Gastroesophageal sphincter (tissue), 3 donors: ENCODE measurements around the gene FBXO42.

Source experiments
- EP300 ChIP-seq: sonication (generic); formaldehyde crosslinking; IDR thresholded peaks from one replicate; pipeline ENCODE4 v1.6.1; 2017; ENCODE audit warnings: antibody characterized with exemption, mild to moderate bottlenecking
- POLR2A ChIP-seq, 2 donors: fragments of 450-650 bp; IDR thresholded peaks; one replicate each; pipeline ENCODE4 v1.6.1; 2017; ENCODE audit warnings: antibody characterized with exemption in 2 of 2, mild to moderate bottlenecking in 2 of 2, moderate library complexity in 1 of 2
- TF ChIP-seq, protein P1 (sequence below), 4 experiments: fragments of 200-600 bp in 2 of 4; fragments of 450-650 bp in 2 of 4; sonication (generic) in 1 of 4; IDR thresholded peaks; one replicate each; pipeline ENCODE4 v1.5.1; 2017 to 2019; ENCODE audit warnings: antibody characterized with exemption in 4 of 4, mild to moderate bottlenecking in 2 of 4, moderate library complexity in 2 of 4

DNA sequence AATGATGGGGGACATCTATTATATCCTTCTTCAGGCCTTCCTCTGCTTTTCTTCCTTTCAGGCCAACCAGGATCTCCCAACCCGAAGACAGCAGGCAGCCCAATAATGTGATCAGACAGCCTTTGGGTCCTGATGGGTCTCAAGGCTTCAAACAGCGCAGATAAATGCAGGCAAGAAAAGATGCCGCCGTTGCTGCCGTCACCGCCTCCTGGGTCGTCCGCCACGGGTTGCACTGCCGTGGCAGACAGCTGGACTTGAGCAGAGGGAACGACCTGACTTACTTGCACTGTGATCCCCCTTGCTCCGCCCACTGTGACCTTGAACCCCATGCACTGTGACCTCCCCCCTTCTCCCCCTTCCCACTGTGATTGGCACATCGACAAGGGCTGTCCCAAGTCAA, 42.7 kb upstream of the FBXO42 start:
- no peak for TF ChIP-seq EP300
- no peak for TF ChIP-seq POLR2A (IDR thresholded peaks at IDR 0.05)
- TF ChIP-seq, protein P1, sequence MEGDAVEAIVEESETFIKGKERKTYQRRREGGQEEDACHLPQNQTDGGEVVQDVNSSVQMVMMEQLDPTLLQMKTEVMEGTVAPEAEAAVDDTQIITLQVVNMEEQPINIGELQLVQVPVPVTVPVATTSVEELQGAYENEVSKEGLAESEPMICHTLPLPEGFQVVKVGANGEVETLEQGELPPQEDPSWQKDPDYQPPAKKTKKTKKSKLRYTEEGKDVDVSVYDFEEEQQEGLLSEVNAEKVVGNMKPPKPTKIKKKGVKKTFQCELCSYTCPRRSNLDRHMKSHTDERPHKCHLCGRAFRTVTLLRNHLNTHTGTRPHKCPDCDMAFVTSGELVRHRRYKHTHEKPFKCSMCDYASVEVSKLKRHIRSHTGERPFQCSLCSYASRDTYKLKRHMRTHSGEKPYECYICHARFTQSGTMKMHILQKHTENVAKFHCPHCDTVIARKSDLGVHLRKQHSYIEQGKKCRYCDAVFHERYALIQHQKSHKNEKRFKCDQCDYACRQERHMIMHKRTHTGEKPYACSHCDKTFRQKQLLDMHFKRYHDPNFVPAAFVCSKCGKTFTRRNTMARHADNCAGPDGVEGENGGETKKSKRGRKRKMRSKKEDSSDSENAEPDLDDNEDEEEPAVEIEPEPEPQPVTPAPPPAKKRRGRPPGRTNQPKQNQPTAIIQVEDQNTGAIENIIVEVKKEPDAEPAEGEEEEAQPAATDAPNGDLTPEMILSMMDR (IDR thresholded peaks at IDR 0.05), result no peak
